ENCODE results near the gene TPPP. TPM values are rescaled to one million over a fixed set of nuclear protein-coding genes. Genes with fewer than 3 reads are reported as not detected.
"Not testable (repeated sequence)": the region's sequence is repeated elsewhere in the genome, so short reads cannot be mapped to it uniquely, and the experiment has no call there.

TPPP gene
- polyA plus RNA-seq, 1 donor (not counting 4 experiments of a cell fraction or from before 2014, with no cell fraction given) = 0.88 TPM

- peak overlapping the region; percentile 64 for H3K4me2 ChIP-seq (ENCODE audit: control insufficient read depth, extremely low read depth, insufficient read depth, low read depth, low read length)
- DNase-seq (ENCODE audit: low read depth, low spot score) (no peak), FAIRE-seq (no peak)
- no peak overlapping the region for H3K9ac ChIP-seq (ENCODE audit: control insufficient read depth, extremely low read depth, insufficient read depth, low read length)
- no peaks in the 10 kb centered on the region for H3K9me3 ChIP-seq (ENCODE audit: control insufficient read depth, low read depth, low read length)
- H3K79me2 ChIP-seq (ENCODE audit: control insufficient read depth, insufficient read depth, low read length) = no peaks in the 10 kb centered on the region
- H3K36me3 ChIP-seq (ENCODE audit: control insufficient read depth in 2 of 2, extremely low read depth in 1 of 2, insufficient read depth in 2 of 2, low read length in 2 of 2) = no peaks in the 10 kb centered on the region
- TF ChIP-seq EZH2 (IDR thresholded peaks at IDR 0.05; ENCODE audit: low read length) (no peak), CTCF (optimal IDR thresholded peaks at IDR 0.05 in 1 of 3, IDR thresholded peaks at IDR 0.05 in 1 of 3, conservative IDR thresholded peaks at IDR 0.05 in 1 of 3; ENCODE audit: extremely low read depth in 1 of 3, insufficient read depth in 2 of 3, low read length in 3 of 3) (no peak)
- H2AFZ ChIP-seq (ENCODE audit: control insufficient read depth, low read length) = no peak overlapping the region
- peak overlapping the region in 2 of 3 experiments; percentile 32 to 50 for H3K4me3 ChIP-seq (ENCODE audit: control insufficient read depth in 2 of 3, extremely low read depth in 1 of 3, insufficient read depth in 2 of 3, low read depth in 1 of 3, low read length in 3 of 3)
- no peaks in the 10 kb centered on the region for H3K4me1 ChIP-seq (ENCODE audit: control insufficient read depth, extremely low read depth, insufficient read depth, low read length)
- H3K27ac ChIP-seq (ENCODE audit: control insufficient read depth, insufficient read depth, low read length) = no peak overlapping the region
- H3K9me1 ChIP-seq (ENCODE audit: control insufficient read depth, extremely low read depth, insufficient read depth, low read length) = no peaks in the 10 kb centered on the region
- no peaks in the 10 kb centered on the region for H3K27me3 ChIP-seq (ENCODE audit: control insufficient read depth, extremely low read depth, insufficient read depth, low read length)
- dilution Hi-C loops (cut with MboI; ENCODE audit: extremely low pct_ligation_motif_present, low sequenced_read_pairs) = no loop called here
- no peaks in the 10 kb centered on the region for H4K20me1 ChIP-seq (ENCODE audit: control insufficient read depth, extremely low read depth, insufficient read depth, low read length)
These were observed 1.2 kb downstream of the TPPP start for GRCh38 chr5:691817-692528.

GRCh38 chr5:691049-691448, 2.1 kb downstream of the TPPP start:
- DNase-seq (ENCODE audit: low read depth, low spot score); H3K79me2 ChIP-seq (ENCODE audit: control insufficient read depth, insufficient read depth, low read length); dilution Hi-C loops (cut with MboI; ENCODE audit: extremely low pct_ligation_motif_present, low sequenced_read_pairs); H3K27me3 ChIP-seq (ENCODE audit: control insufficient read depth, extremely low read depth, insufficient read depth, low read length); H3K9me3 ChIP-seq (ENCODE audit: control insufficient read depth, low read depth, low read length); H3K27ac ChIP-seq (ENCODE audit: control insufficient read depth, insufficient read depth, low read length); H4K20me1 ChIP-seq (ENCODE audit: control insufficient read depth, extremely low read depth, insufficient read depth, low read length); H3K4me3 ChIP-seq (ENCODE audit: control insufficient read depth in 2 of 3, extremely low read depth in 1 of 3, insufficient read depth in 2 of 3, low read depth in 1 of 3, low read length in 3 of 3); H3K36me3 ChIP-seq (ENCODE audit: control insufficient read depth in 2 of 2, extremely low read depth in 1 of 2, insufficient read depth in 2 of 2, low read length in 2 of 2); H3K4me2 ChIP-seq (ENCODE audit: control insufficient read depth, extremely low read depth, insufficient read depth, low read depth, low read length); H3K9me1 ChIP-seq (ENCODE audit: control insufficient read depth, extremely low read depth, insufficient read depth, low read length); H3K4me1 ChIP-seq (ENCODE audit: control insufficient read depth, extremely low read depth, insufficient read depth, low read length); H2AFZ ChIP-seq (ENCODE audit: control insufficient read depth, low read length); H3K9ac ChIP-seq (ENCODE audit: control insufficient read depth, extremely low read depth, insufficient read depth, low read length): not testable (repeated sequence)
- FAIRE-seq = peak; percentile 57

- H3K27ac ChIP-seq (ENCODE audit: control insufficient read depth, insufficient read depth, low read length); DNase-seq (ENCODE audit: low read depth, low spot score); H3K27me3 ChIP-seq (ENCODE audit: control insufficient read depth, extremely low read depth, insufficient read depth, low read length); H2AFZ ChIP-seq (ENCODE audit: control insufficient read depth, low read length); H3K9me3 ChIP-seq (ENCODE audit: control insufficient read depth, low read depth, low read length); H3K4me2 ChIP-seq (ENCODE audit: control insufficient read depth, extremely low read depth, insufficient read depth, low read depth, low read length); H3K4me3 ChIP-seq (ENCODE audit: control insufficient read depth in 2 of 3, extremely low read depth in 1 of 3, insufficient read depth in 2 of 3, low read depth in 1 of 3, low read length in 3 of 3); H3K79me2 ChIP-seq (ENCODE audit: control insufficient read depth, insufficient read depth, low read length); H4K20me1 ChIP-seq (ENCODE audit: control insufficient read depth, extremely low read depth, insufficient read depth, low read length); H3K4me1 ChIP-seq (ENCODE audit: control insufficient read depth, extremely low read depth, insufficient read depth, low read length); H3K9ac ChIP-seq (ENCODE audit: control insufficient read depth, extremely low read depth, insufficient read depth, low read length); H3K9me1 ChIP-seq (ENCODE audit: control insufficient read depth, extremely low read depth, insufficient read depth, low read length); dilution Hi-C loops (cut with MboI; ENCODE audit: extremely low pct_ligation_motif_present, low sequenced_read_pairs); H3K36me3 ChIP-seq (ENCODE audit: control insufficient read depth in 2 of 2, extremely low read depth in 1 of 2, insufficient read depth in 2 of 2, low read length in 2 of 2): not testable (repeated sequence)
- FAIRE-seq = peak; percentile 49
These were observed 2.9 kb downstream of the TPPP start for GRCh38 chr5:690293-690692.

GRCh38 chr5:688348-689010, 4.7 kb downstream of the TPPP start:
- dilution Hi-C loops (cut with MboI; ENCODE audit: extremely low pct_ligation_motif_present, low sequenced_read_pairs); FAIRE-seq; H3K27me3 ChIP-seq (ENCODE audit: control insufficient read depth, extremely low read depth, insufficient read depth, low read length); DNase-seq (ENCODE audit: low read depth, low spot score); H3K9me3 ChIP-seq (ENCODE audit: control insufficient read depth, low read depth, low read length); H3K27ac ChIP-seq (ENCODE audit: control insufficient read depth, insufficient read depth, low read length); H4K20me1 ChIP-seq (ENCODE audit: control insufficient read depth, extremely low read depth, insufficient read depth, low read length); H3K9me1 ChIP-seq (ENCODE audit: control insufficient read depth, extremely low read depth, insufficient read depth, low read length); H2AFZ ChIP-seq (ENCODE audit: control insufficient read depth, low read length); H3K9ac ChIP-seq (ENCODE audit: control insufficient read depth, extremely low read depth, insufficient read depth, low read length); H3K4me1 ChIP-seq (ENCODE audit: control insufficient read depth, extremely low read depth, insufficient read depth, low read length); H3K4me3 ChIP-seq (ENCODE audit: control insufficient read depth in 2 of 3, extremely low read depth in 1 of 3, insufficient read depth in 2 of 3, low read depth in 1 of 3, low read length in 3 of 3); H3K4me2 ChIP-seq (ENCODE audit: control insufficient read depth, extremely low read depth, insufficient read depth, low read depth, low read length); H3K36me3 ChIP-seq (ENCODE audit: control insufficient read depth in 2 of 2, extremely low read depth in 1 of 2, insufficient read depth in 2 of 2, low read length in 2 of 2); H3K79me2 ChIP-seq (ENCODE audit: control insufficient read depth, insufficient read depth, low read length): not testable (repeated sequence)

Measured in keratinocyte (primary cell).